Endothelial cell (in vitro differentiated cells): ENCODE measurements around the gene ALDH1A3. TPM values are rescaled to one million over a fixed set of nuclear protein-coding genes. Genes with fewer than 3 reads are reported as not detected.

ENCODE experiments used
- DNase-seq: peaks from one replicate; pipeline ENCODE4 v3.0.0; 2021; ENCODE audit warnings: low spot score
- H3K27ac Mint-ChIP-seq: one replicate; pipeline ENCODE4 v1.8.0; 2021; ENCODE audit warnings: mixed read lengths, inconsistent platforms; ENCODE audit not compliant: unreplicated experiment
- H3K27me3 Mint-ChIP-seq: one replicate; pipeline ENCODE4 v1.8.0; 2021; ENCODE audit warnings: mild to moderate bottlenecking, moderate library complexity, mixed read lengths, inconsistent platforms; ENCODE audit not compliant: unreplicated experiment
- H3K36me3 Mint-ChIP-seq: one replicate; pipeline ENCODE4 v1.8.0; 2021; ENCODE audit warnings: mild to moderate bottlenecking, low read depth, mixed read lengths, inconsistent platforms; ENCODE audit not compliant: unreplicated experiment
- H3K4me1 Mint-ChIP-seq: one replicate; pipeline ENCODE4 v1.8.0; 2021; ENCODE audit warnings: mild to moderate bottlenecking, mixed read lengths, inconsistent platforms; ENCODE audit not compliant: unreplicated experiment
- H3K4me3 Mint-ChIP-seq: one replicate; pipeline ENCODE4 v1.8.0; 2021; ENCODE audit warnings: mild to moderate bottlenecking, mixed read lengths, inconsistent platforms; ENCODE audit not compliant: unreplicated experiment
- H3K9me3 Mint-ChIP-seq: one replicate; pipeline ENCODE4 v1.8.0; 2021; ENCODE audit warnings: mixed read lengths, inconsistent platforms; ENCODE audit not compliant: unreplicated experiment
- CTCF ChIP-seq: fragments of 200-600 bp; sonication (generic); IDR thresholded peaks from one replicate; pipeline ENCODE4 v1.5.0; 2021; ENCODE audit warnings: antibody characterized with exemption; ENCODE audit not compliant: unreplicated experiment
- total RNA-seq: library from RNA; stranded (reverse); fragmentation: NEBNext Ultra II Directional; extraction: Animal tissue kit (Norgen Biotek cat#: 25700); gene quantifications from one replicate; pipeline ENCODE4 v1.2.1, GENCODE V29; 2021; ENCODE audit not compliant: unreplicated experiment

ALDH1A3 gene
- total RNA-seq, 1 donor from 2014 or later: 13.9 TPM

GRCh38 chr15:100937171-100937570 is 57.5 kb downstream of the ALDH1A3 start:
- H3K4me1 Mint-ChIP-seq: peaks cover 10% of the 10 kb centered on the region
- no peak for DNase-seq
- H3K27me3 Mint-ChIP-seq: no peaks in the 10 kb centered on the region
- H3K27ac Mint-ChIP-seq: no peak overlapping the region
- no peaks in the 10 kb centered on the region for H3K36me3 Mint-ChIP-seq
- no peak overlapping the region for H3K4me3 Mint-ChIP-seq
- TF ChIP-seq CTCF: no peak
- no peaks in the 10 kb centered on the region for H3K9me3 Mint-ChIP-seq

GRCh38 chr15:100939791-100940190 is 60.2 kb downstream of the ALDH1A3 start:
- Mint-ChIP-seq H3K27me3 (no peaks in the 10 kb centered on the region), H3K4me3 (no peak overlapping the region), H3K27ac (no peak overlapping the region), H3K36me3 (no peaks in the 10 kb centered on the region), H3K9me3 (no peaks in the 10 kb centered on the region), H3K4me1 (no peaks in the 10 kb centered on the region)
- no peak for TF ChIP-seq CTCF
- no peak for DNase-seq

GRCh38 chr15:100940767-100941379 is 61.2 kb downstream of the ALDH1A3 start:
- Mint-ChIP-seq H3K27ac (no peak overlapping the region), H3K9me3 (no peaks in the 10 kb centered on the region), H3K4me1 (no peaks in the 10 kb centered on the region), H3K4me3 (no peak overlapping the region), H3K36me3 (no peaks in the 10 kb centered on the region), H3K27me3 (no peaks in the 10 kb centered on the region)
- no peak for TF ChIP-seq CTCF
- DNase-seq: no peak

- H3K4me3 Mint-ChIP-seq: no peak overlapping the region
- no peak for DNase-seq
- no peak for TF ChIP-seq CTCF
- H3K36me3 Mint-ChIP-seq: no peaks in the 10 kb centered on the region
- H3K4me1 Mint-ChIP-seq: no peaks in the 10 kb centered on the region
- H3K27me3 Mint-ChIP-seq: no peaks in the 10 kb centered on the region
- no peak overlapping the region for H3K27ac Mint-ChIP-seq
- H3K9me3 Mint-ChIP-seq: no peaks in the 10 kb centered on the region
These were observed 61.9 kb downstream of the ALDH1A3 start for GRCh38 chr15:100941536-100941935.

GRCh38 chr15:100942656-100943425 is 63.2 kb downstream of the ALDH1A3 start:
- no peak for DNase-seq
- Mint-ChIP-seq H3K36me3 (no peaks in the 10 kb centered on the region), H3K4me3 (no peak overlapping the region), H3K4me1 (peaks cover 3% of the 10 kb centered on the region), H3K27me3 (no peaks in the 10 kb centered on the region), H3K9me3 (no peaks in the 10 kb centered on the region), H3K27ac (no peak overlapping the region)
- no peak for TF ChIP-seq CTCF
